ENCODE data around the gene ARHGEF26. TPM values are rescaled to one million over a fixed set of nuclear protein-coding genes. Genes with fewer than 3 reads are reported as not detected.
A peak's percentile ranks its signal among the peaks of the same experiment; 100 is the strongest.

ARHGEF26 gene
- polyA plus RNA-seq, 3 donors = 0.05 TPM; not detected in 2

DNA sequence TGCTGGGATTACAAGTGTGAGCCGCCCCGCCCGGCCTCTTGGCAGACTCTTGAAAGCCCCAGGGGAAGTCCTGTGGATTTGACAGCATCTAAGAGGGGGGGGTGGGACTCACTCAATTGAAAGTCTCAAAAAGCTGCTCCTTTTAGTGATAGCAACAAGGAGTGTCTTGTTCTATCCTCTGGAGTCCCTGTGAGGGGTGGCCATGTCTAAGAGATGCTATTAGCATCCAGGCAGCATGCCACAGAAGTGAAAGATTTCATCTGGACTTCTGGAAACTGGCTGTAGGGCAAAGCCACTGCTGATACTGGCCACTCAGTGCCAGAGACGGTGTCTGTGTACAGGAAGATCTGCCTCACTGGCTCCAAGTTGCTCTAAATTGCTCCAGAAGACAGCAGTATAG lies 129.1 kb downstream of the ARHGEF26 start:
- Histone ChIP-seq H3K27me3 (ENCODE audit: control insufficient read depth in 2 of 2, insufficient read depth in 2 of 2, low read length in 2 of 2) (no peaks in the 10 kb centered on the region), H3K79me2 (ENCODE audit: insufficient read depth, low read length) (no peaks in the 10 kb centered on the region), H3K36me3 (replicated peaks in 1 of 2; ENCODE audit: control insufficient read depth in 1 of 2, insufficient read depth in 2 of 2, low read length in 2 of 2) (peaks cover 29 to 36% of the 10 kb centered on the region in 2 donors), H3K4me2 (replicated peaks; ENCODE audit: extremely low read depth, low read length, poor library complexity, severe bottlenecking) (no peak overlapping the region), H4K20me1 (ENCODE audit: insufficient read depth, low read length) (no peaks in the 10 kb centered on the region), H3K9me3 (replicated peaks in 1 of 2; ENCODE audit: control insufficient read depth in 1 of 2, insufficient read depth in 1 of 2, low read length in 2 of 2) (no peaks in the 10 kb centered on the region), H3K9ac (ENCODE audit: insufficient read depth, low read length, poor library complexity, severe bottlenecking) (no peak overlapping the region), H3K27ac (ENCODE audit: low read depth in 1 of 2, low read length in 2 of 2) (no peak overlapping the region), H3K4me1 (ENCODE audit: control insufficient read depth in 1 of 2, insufficient read depth in 2 of 2, low read length in 2 of 2) (no peaks in the 10 kb centered on the region), H3K4me3 (replicated peaks in 1 of 3; ENCODE audit: low read depth in 2 of 3, low read length in 3 of 3) (no peak overlapping the region), H2AFZ (ENCODE audit: insufficient read depth, low read depth, low read length, poor library complexity, severe bottlenecking) (no peak overlapping the region)
- H3K9me3 Mint-ChIP-seq = peaks cover 0 to 3% (median 0%) of the 10 kb centered on the region in 7 donors
- intact Hi-C loops (cut with micrococcal nuclease) = loop anchor here in 1 of 2 donors (5.0 kb wide), 2 partner anchors 208 to 1228 kb away; no protein-coding TSS in a partner anchor
- peaks cover 5% of the 10 kb centered on the region for H3K4me1 Mint-ChIP-seq
- H3K4me3 Mint-ChIP-seq = no peak overlapping the region
- TF ChIP-seq, protein P1, sequence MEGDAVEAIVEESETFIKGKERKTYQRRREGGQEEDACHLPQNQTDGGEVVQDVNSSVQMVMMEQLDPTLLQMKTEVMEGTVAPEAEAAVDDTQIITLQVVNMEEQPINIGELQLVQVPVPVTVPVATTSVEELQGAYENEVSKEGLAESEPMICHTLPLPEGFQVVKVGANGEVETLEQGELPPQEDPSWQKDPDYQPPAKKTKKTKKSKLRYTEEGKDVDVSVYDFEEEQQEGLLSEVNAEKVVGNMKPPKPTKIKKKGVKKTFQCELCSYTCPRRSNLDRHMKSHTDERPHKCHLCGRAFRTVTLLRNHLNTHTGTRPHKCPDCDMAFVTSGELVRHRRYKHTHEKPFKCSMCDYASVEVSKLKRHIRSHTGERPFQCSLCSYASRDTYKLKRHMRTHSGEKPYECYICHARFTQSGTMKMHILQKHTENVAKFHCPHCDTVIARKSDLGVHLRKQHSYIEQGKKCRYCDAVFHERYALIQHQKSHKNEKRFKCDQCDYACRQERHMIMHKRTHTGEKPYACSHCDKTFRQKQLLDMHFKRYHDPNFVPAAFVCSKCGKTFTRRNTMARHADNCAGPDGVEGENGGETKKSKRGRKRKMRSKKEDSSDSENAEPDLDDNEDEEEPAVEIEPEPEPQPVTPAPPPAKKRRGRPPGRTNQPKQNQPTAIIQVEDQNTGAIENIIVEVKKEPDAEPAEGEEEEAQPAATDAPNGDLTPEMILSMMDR (IDR thresholded peaks at IDR 0.05) = no peak
- DNase-seq = no peak
- no peak overlapping the region for H3K27ac Mint-ChIP-seq
- no peaks in the 10 kb centered on the region for H3K27me3 Mint-ChIP-seq (ENCODE audit: low read depth in 3 of 3)
- peaks cover 40 to 41% of the 10 kb centered on the region in 2 donors for H3K36me3 Mint-ChIP-seq
- WGBS (ENCODE audit: insufficient coverage) = 100% methylated on average over 3 of the region's 4 CpGs

DNA sequence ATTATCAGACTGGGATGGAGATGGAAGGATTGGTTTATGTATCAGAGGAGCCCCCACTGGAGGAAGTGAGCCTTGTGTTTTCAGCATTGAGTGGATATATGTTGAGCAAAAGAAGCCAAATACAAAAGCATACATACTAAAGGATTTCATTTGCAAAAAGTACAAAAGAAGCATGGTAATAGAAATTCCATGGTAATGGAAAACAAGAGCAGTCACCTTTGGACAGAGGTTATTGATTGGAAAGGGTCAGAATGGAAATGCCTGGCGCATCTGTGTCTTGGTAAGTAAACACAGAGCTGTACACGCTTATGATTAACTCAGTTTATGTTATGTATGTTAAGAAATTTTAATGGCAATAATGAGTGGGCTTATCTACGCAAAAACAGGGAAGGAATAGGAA lies 130.4 kb downstream of the ARHGEF26 start:
- no peaks in the 10 kb centered on the region for H3K4me1 ChIP-seq (ENCODE audit: control insufficient read depth in 1 of 2, insufficient read depth in 2 of 2, low read length in 2 of 2)
- WGBS (ENCODE audit: insufficient coverage) = 97% methylated on average over 3 of the region's 3 CpGs
- peaks cover 43 to 52% of the 10 kb centered on the region in 2 donors for H3K36me3 Mint-ChIP-seq
- peaks cover 0 to 3% (median 0%) of the 10 kb centered on the region in 7 donors for H3K9me3 Mint-ChIP-seq
- no peak overlapping the region for H3K4me2 ChIP-seq (replicated peaks; ENCODE audit: extremely low read depth, low read length, poor library complexity, severe bottlenecking)
- TF ChIP-seq, protein P1 (IDR thresholded peaks at IDR 0.05) = no peak
- H4K20me1 ChIP-seq (ENCODE audit: insufficient read depth, low read length) = no peaks in the 10 kb centered on the region
- no peaks in the 10 kb centered on the region for H3K9me3 ChIP-seq (replicated peaks in 1 of 2; ENCODE audit: control insufficient read depth in 1 of 2, insufficient read depth in 1 of 2, low read length in 2 of 2)
- H2AFZ ChIP-seq (ENCODE audit: insufficient read depth, low read depth, low read length, poor library complexity, severe bottlenecking) = no peak overlapping the region
- no peaks in the 10 kb centered on the region for H3K27me3 Mint-ChIP-seq (ENCODE audit: low read depth in 3 of 3)
- no peak overlapping the region for H3K9ac ChIP-seq (ENCODE audit: insufficient read depth, low read length, poor library complexity, severe bottlenecking)
- no peak overlapping the region for H3K4me3 ChIP-seq (replicated peaks in 1 of 3; ENCODE audit: low read depth in 2 of 3, low read length in 3 of 3)
- no peak overlapping the region for H3K4me3 Mint-ChIP-seq
- peaks cover 39 to 48% of the 10 kb centered on the region in 2 donors for H3K36me3 ChIP-seq (replicated peaks in 1 of 2; ENCODE audit: control insufficient read depth in 1 of 2, insufficient read depth in 2 of 2, low read length in 2 of 2)
- no peak for DNase-seq
- intact Hi-C loops (cut with micrococcal nuclease) = loop anchor here (2.0 to 5.0 kb wide), 3 partner anchors 209 to 1229 kb away; no protein-coding TSS in a partner anchor
- H3K4me1 Mint-ChIP-seq = peaks cover 2% of the 10 kb centered on the region
- H3K79me2 ChIP-seq (ENCODE audit: insufficient read depth, low read length) = no peaks in the 10 kb centered on the region
- no peak overlapping the region for H3K27ac ChIP-seq (ENCODE audit: low read depth in 1 of 2, low read length in 2 of 2)
- H3K27ac Mint-ChIP-seq = peak overlapping the region in 1 of 7 donors; percentile 4
- no peaks in the 10 kb centered on the region for H3K27me3 ChIP-seq (ENCODE audit: control insufficient read depth in 2 of 2, insufficient read depth in 2 of 2, low read length in 2 of 2)
